NAMALWA (cell line): ENCODE results near the gene FOXN3.

Experiments
- DNase-seq: peaks from one replicate; pipeline ENCODE4 v3.0.0-alpha.2; 2015; ENCODE audit warnings: low spot score

Gene FOXN3

GRCh38 chr14:89330236-89331002 is 86.6 kb downstream of the FOXN3 start:
- no peak for DNase-seq

GRCh38 chr14:89327771-89328212 is 89.2 kb downstream of the FOXN3 start:
- no peak for DNase-seq

GRCh38 chr14:89325959-89326358 is 91.1 kb downstream of the FOXN3 start:
- DNase-seq, result no peak

DNA sequence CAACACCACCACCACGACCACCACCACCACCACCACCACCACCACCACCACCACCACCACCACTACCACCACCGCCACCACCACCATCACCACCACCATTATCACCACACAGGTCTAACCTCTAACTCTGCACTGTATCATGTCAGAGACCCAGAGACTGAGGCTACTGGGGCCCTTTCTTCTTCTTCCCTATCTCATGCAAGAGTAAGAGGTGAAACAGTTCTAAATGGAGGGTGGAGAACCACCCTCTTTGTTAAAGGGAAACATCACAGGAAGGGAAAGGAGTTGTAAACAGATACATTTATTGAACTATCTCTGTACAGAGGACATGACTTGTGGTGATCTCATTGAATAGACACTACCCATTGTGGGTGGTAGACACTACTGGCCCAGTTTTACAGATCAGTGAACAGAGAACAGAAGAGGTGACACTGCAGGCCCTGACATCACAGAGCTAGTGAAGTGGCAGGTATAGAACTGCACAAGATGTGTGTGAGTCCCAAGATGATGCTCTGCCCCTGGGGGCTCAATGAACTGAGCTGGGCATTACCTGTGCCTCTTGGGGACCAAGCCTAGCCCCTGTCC is 91.6 kb downstream of the FOXN3 start:
- DNase-seq, result no peak

- no peak for DNase-seq
These were observed 92.3 kb downstream of the FOXN3 start for GRCh38 chr14:89324501-89325298.

DNA sequence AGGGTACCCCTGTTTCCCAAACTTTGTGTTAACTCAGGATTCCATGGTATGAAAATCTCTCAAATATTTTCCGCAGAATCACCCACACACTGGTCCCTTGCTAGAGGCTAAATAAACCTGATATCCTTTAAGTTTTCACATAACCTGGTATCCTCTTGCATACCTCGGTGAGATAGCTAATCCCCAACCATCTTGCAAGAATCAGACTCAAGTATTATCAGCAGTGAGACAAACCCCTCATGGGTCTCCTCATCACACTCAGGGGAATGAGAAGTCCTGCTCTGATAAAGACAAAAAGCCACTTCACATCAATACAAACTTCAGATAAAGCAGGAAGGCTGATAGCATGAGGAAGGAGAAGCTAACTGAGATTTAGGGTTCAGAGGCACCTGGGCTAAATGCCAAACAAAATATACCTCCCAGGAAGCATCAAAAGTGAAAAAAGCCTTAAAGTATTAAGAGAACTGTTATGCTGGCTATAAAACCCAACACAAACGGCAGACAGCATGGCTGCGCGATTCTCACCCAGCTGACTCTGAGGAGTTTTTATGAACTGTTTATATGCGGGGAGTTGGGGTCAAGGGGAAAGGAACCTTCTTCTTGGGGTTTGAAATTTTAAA is 96.5 kb downstream of the FOXN3 start:
- DNase-seq, result no peak

GRCh38 chr14:89319687-89320086 is 97.3 kb downstream of the FOXN3 start:
- DNase-seq, result no peak

- DNase-seq, result no peak
These were observed 99.9 kb downstream of the FOXN3 start for GRCh38 chr14:89317051-89317691.

DNA sequence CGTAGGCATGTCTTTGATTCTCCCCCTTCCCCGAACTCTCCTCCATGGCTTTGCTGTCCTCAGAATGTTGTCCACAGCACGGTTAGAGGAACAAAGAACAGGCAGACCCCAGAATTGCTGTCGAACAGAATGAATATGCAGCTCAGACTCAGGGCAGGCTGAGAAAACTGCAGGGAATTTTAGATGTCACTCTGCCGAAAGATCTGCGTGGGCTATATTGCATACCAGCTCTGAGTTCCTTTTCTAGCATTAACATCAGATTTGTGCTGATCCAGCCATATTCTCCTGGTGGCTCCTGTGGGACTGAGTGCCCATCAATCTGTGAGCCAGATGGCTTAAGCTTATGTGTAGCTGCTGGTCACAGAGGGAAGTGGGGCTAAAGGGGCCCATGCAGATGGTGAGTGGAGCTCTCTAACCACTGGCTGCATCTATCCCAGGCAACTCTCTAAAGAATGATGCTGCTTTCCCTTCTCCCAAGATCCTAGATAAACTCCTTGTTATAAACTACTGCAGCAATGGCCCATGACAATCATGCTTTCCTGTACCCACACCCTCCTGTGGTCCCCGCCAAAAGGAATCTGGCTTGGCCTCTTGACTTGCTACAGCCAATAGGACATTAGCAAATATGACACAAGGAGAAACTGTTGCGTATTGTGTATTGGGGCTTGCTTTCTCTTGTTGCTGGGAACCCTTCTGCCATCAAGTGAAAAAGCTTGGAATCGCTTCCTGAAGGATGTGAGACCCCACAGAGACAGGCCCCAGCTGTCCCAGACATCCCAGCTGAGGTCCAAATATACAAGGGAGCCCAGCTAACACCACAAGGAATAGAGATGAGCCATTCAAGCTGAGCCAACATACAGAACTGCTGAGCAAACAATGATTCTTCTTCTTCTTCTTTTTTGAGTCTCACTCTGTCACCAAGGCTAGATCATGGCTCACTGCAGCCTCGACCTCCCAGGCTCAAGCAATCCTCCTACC is 101.3 kb downstream of the FOXN3 start:
- no peak for DNase-seq

DNA sequence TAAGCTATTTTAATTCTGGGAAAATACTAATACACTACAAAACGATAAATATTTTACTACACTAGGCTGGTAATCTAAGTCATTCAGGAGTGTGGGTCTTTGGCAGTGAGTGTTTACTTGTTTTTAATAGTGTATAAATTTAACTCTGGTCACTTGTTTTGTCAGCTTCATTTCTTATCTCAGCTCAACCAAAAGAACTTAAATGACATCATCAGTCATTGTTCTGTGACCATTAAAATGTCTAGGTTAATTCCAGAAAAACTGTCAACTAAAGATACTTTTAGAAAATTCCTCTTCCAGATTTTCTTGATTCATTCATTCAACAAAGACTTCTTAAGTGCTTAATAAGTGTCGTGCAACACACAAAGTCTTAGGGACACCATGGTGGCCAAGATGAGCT is 102.8 kb downstream of the FOXN3 start:
- DNase-seq, result no peak

GRCh38 chr14:89312932-89313331 is 104.1 kb downstream of the FOXN3 start:
- no peak for DNase-seq

- no peak for DNase-seq
These were observed 106.8 kb downstream of the FOXN3 start for GRCh38 chr14:89310211-89310610.

DNA sequence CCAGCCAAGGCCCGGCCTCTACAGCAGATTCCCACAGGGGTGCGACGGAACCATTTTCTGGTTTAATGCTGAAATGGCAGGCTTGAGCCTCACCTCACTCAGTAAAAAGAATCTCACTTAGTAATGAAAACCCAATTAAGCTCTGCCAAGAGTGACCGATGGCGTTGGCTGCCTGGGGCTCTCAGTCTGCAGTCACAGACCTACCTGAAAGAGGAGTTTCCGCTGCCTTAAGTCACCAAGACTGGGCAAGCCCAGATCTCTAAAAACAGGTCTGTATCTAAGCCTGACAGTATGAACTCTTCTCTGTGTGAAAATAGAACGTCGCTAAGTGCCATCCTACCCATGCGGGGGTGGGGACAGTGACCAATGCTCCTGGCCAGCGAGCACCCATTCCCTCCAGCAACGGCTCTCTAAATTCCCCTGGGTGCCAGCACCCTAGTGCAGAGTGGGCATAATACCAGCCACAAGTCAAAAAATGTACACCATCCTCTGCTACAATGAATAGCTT is 107.3 kb downstream of the FOXN3 start:
- DNase-seq, result no peak

DNA sequence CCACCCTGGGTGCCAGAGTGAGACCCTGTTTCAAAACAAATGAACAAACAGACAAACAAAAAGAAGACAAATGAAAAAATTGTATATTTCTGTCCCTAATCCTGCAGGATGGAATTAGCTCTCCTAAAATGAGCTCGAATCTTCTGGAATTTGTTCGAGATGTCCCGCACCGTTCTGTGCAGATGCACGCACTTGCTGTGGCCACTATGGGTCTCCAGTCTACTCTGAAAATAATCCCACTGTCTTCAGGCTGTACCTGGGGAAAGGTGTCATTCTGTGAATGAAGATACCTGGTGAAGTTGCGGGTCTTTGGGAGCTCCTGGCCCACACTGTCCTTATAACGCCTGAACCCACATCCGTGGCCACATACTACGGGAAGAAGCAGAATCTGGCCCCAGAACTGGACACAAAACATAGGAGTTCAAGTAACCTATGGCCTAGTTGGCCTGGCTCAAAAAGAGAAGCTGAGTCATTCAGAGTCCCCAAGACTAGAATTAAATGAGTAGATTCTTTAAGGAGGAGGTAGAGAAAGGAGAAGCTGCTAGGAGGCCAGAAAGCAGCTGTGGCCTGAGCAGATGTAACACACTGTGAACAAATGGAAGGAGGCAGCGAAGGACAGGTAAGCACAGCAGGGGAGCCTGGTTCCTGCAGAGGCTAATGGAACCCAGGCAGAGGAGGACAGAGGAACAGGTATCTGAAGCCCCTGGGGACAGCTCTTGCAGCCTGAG is 108.6 kb downstream of the FOXN3 start:
- no peak for DNase-seq

GRCh38 chr14:89307409-89307808 is 109.6 kb downstream of the FOXN3 start:
- no peak for DNase-seq

GRCh38 chr14:89304972-89305703 is 111.9 kb downstream of the FOXN3 start:
- peak; percentile 83 for DNase-seq

DNA sequence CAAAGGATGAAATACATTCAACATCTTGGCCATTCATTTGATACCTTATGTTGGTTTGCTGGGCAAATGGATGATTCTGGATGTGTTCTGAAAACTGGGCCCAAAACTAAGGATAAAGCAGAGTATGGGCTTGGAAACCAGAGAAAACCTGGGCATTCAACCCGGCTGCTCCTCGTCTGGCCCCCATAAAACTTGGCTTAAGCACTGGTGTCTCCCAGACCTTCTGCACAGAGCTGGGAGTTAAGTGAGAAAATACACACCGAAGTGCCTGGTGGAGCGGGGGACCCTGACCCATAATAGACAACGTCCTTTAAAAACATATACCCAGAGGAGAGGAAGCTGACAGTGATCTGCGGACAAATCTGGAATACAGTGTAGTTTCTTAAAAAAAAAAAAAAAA is 112.5 kb downstream of the FOXN3 start:
- DNase-seq, result no peak

- peak; percentile 94 for DNase-seq
These were observed 113.3 kb downstream of the FOXN3 start for GRCh38 chr14:89303456-89304435.
